Measurements from ENCODE around the gene DIAPH2.

DIAPH2 gene

DNA sequence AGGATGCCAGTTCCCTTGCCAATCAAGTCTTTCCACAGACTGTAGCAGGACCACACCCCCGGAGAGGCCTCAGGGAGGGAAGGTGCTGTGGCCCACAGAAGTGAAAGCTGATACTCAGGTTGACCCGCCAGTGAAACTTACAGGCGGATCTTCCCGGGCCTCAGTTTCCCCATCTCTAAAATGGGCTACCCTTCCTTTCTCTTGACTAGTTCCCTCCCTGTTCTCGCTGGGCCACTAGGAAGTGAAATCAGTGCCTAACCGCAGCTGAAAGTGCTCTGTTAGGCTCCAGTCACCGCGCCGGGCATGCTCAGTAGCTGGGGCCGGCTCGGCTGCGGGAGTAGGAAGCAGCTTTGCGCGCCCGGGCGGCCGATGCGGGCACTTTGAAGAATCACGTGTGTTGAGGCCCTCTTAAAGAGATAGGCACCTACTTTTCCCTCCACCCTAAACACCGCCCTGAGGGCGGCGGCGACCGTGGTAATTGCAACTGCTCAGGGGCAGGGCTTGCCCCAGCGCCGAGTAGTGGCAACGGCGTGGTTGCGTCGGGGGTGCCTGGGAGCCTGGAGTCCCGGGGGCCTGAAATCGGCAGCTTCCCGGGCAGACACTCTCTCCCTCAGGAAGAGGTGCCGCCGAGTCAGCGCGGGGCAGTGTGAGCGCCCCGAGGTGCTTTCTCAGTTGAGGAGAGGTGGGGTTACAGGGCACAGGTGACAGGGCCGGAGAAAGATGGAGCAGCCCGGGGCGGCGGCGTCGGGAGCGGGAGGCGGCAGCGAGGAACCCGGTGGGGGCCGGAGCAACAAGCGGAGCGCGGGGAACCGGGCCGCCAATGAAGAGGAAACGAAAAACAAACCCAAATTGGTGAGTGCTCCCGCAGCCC lies at the start of gene DIAPH2:
Gene DIAPH2, plus strand, starts transcription at position 504 of the 871 bp plus-strand sequence.
- Mint-ChIP-seq H3K4me3 (peak within 1 kb of the TSS; percentile 96), H3K27ac (peak within 1 kb of the TSS; percentile 97), H3K9me3 (no peaks in the 10 kb centered on the region), H3K36me3 (ENCODE audit: low read depth) (peaks cover 2% of the 10 kb centered on the region), H3K27me3 (ENCODE audit: low read depth) (no peaks in the 10 kb centered on the region), H3K4me1 (ENCODE audit: low read depth) (peaks cover 19% of the 10 kb centered on the region)
- DNase-seq (ENCODE audit: low spot score): peak; percentile 73

DNA sequence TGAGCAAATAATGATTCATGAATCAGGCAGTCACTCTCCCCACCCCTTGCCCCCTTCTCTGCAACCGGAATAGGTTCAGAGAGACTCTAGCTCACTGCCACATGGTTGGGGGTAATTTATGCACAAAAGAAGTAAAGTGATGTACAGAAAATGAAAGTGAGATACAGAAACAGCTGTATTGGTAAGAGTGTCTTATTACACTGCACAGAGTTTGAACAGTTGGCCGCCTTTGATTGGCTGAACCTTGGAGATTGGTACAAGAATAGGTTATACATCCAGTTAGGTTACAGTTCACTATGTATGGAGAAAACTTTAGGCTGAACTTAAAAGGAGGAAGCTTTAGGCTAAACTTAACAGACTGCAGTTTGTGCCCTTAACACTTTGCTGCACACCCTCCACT lies 34.6 kb upstream of the DIAPH2 start:
- H3K4me3 Mint-ChIP-seq: no peak overlapping the region
- H3K4me1 Mint-ChIP-seq (ENCODE audit: low read depth): no peaks in the 10 kb centered on the region
- DNase-seq (ENCODE audit: low spot score): no peak
- H3K27ac Mint-ChIP-seq: no peak overlapping the region
- no peaks in the 10 kb centered on the region for H3K36me3 Mint-ChIP-seq (ENCODE audit: low read depth)
- H3K27me3 Mint-ChIP-seq (ENCODE audit: low read depth): no peaks in the 10 kb centered on the region
- H3K9me3 Mint-ChIP-seq: no peaks in the 10 kb centered on the region

DNA sequence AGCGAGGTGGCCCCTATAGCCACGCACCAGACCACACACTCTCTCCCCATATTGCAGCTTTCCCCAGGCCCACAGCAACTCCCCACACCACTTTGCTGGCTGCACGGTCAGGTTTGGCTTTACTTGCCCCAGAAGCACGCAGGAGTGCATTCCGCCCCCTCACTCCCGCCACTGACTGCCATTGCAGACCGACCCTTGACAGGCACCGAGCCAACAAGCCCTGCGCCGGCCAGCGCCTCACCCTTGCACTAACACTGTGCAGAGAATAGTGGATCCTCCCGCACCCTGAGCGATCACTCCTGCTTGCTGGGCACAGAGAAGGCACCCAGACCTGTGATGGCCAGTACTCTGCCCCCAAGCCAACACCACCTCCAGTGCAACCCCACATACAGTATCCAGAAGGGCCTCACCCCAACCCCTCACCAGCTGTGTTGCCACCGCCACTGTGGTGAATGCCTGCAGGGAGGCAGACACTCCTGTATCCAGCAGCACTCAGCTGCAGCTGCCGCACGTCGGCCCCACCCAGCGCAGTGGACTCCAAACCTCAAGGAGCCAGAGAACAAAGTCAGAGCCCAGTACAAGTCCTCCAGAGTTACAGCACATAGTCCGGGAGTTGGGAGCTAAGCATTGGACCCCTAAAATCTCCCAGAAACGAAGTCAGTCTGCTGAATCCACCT lies 28.6 kb upstream of the DIAPH2 start:
- no peak overlapping the region for H3K27ac Mint-ChIP-seq
- peaks cover 6% of the 10 kb centered on the region for H3K27me3 Mint-ChIP-seq (ENCODE audit: low read depth)
- H3K36me3 Mint-ChIP-seq (ENCODE audit: low read depth): no peaks in the 10 kb centered on the region
- H3K4me1 Mint-ChIP-seq (ENCODE audit: low read depth): no peaks in the 10 kb centered on the region
- DNase-seq (ENCODE audit: low spot score): no peak
- no peaks in the 10 kb centered on the region for H3K9me3 Mint-ChIP-seq
- no peak overlapping the region for H3K4me3 Mint-ChIP-seq

DNA sequence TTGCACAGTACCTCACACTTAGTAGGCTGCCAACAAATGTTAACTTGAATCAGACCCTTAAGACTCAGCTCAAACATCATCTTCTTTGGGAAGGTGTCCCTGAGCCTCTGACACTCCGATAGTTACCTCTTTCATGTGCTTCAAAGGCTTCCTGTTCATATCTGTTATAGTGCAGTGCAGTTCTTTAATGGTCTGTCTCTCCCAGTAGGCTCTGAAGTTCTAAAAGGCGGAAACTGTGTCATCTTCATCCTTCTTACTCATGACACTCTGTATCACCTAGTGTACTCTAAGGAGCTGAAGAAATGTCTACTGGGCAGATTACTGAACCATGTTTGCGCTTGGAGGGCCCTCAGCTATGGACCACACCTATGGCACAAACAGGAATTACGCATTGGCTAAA lies 2.1 kb upstream of the DIAPH2 start:
- H3K4me3 Mint-ChIP-seq: peak overlapping the region; percentile 10
- peaks cover 16% of the 10 kb centered on the region for H3K4me1 Mint-ChIP-seq (ENCODE audit: low read depth)
- DNase-seq (ENCODE audit: low spot score): no peak
- no peaks in the 10 kb centered on the region for H3K9me3 Mint-ChIP-seq
- H3K27me3 Mint-ChIP-seq (ENCODE audit: low read depth): no peaks in the 10 kb centered on the region
- H3K36me3 Mint-ChIP-seq (ENCODE audit: low read depth): no peaks in the 10 kb centered on the region
- H3K27ac Mint-ChIP-seq: no peak overlapping the region

DNA sequence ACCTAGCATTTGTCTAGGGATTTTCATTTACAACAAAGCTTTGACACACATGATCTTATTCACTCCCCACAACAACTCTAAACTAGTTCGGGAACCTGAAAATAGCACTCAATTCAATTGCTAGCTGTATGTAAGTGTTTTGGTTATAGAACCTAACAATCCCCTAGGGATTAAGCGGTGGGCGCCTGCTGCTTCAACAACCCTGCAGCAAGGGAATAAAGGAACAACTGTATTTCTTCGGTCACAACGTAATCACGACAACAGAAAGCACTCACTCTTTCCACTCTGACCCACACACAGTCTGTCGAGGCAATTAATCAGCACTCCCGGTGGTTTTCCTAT lies 674 bp upstream of the DIAPH2 start:
- peaks cover 19% of the 10 kb centered on the region for H3K4me1 Mint-ChIP-seq (ENCODE audit: low read depth)
- H3K27me3 Mint-ChIP-seq (ENCODE audit: low read depth): no peaks in the 10 kb centered on the region
- H3K36me3 Mint-ChIP-seq (ENCODE audit: low read depth): peaks cover 2% of the 10 kb centered on the region
- no peak overlapping the region for H3K27ac Mint-ChIP-seq
- H3K4me3 Mint-ChIP-seq: peak overlapping the region; percentile 96
- H3K9me3 Mint-ChIP-seq: no peaks in the 10 kb centered on the region
- DNase-seq (ENCODE audit: low spot score): no peak

DNA sequence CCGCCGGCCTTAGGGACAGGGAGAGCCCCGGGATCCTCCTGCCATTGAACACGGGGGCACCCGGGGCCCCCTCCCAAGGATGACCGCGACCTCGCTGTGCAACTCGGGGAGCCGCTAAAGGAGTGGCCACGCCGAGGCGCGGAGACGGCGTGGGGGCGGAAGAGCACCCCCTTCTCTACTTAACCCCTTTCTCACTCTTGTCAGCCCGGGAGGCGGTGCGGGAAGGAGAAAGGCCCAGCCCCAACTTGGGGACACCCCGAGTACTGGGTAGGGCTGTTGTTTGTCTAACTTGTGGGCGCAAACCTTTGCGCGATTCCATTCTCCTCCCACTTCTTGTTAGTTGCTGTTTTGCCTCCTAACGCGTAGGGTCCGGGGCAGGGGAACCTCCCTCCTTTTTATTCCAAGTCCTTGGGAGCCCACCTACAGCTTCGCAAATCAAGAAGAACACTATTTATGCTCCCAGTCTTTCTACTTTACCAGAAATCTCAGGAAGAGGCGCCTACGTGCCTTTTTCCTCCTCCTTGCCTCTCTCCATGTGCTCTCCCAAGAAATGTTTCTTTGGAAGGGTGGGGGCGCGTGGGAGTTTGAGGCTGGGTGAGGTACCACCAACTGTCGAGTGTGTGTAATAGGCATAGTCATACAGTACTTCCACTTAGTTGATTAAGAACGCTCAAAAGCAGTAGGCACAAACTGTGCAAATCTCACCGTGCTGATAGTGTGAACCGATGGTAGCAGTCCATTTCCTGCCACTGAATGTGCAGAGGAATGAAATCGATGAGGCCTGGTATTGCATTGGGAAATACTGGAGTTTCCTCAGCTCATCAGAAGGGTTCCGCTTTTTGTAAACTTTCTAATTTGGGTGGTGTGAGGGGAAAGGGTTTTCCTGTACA lies 813 bp downstream of the DIAPH2 start:
- H3K4me3 Mint-ChIP-seq: peak overlapping the region; percentile 96

DNA sequence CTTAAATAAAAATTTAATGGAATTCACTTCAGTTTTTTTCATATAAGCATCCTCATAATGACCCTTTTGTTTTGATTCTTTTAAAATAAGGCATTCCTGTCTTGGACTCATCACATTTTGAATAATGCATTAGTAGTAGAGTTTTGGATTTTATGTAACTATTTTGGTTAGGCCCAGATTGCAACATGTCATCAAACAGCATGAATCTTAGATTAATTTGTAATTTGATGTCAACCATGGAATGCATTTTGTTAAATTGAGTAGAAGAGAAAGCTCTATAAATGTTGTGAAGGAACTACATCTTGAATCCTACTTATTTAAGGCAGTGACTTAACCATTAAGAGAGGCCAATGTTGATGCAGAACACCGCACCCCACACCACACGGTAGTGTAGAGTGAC lies 3.1 kb downstream of the DIAPH2 start:
- no peak overlapping the region for H3K4me3 Mint-ChIP-seq
- no peaks in the 10 kb centered on the region for H3K27me3 Mint-ChIP-seq (ENCODE audit: low read depth)
- peaks cover 13% of the 10 kb centered on the region for H3K4me1 Mint-ChIP-seq (ENCODE audit: low read depth)
- no peak overlapping the region for H3K27ac Mint-ChIP-seq
- no peak for DNase-seq (ENCODE audit: low spot score)
- peaks cover 2% of the 10 kb centered on the region for H3K36me3 Mint-ChIP-seq (ENCODE audit: low read depth)
- no peaks in the 10 kb centered on the region for H3K9me3 Mint-ChIP-seq

More for the DNA sequence above, 813 bp downstream of the DIAPH2 start:
- DNase-seq (ENCODE audit: low spot score): peak; percentile 58
- peaks cover 2% of the 10 kb centered on the region for H3K36me3 Mint-ChIP-seq (ENCODE audit: low read depth)
- no peaks in the 10 kb centered on the region for H3K9me3 Mint-ChIP-seq
- H3K27me3 Mint-ChIP-seq (ENCODE audit: low read depth): no peaks in the 10 kb centered on the region
- peak overlapping the region; percentile 97 for H3K27ac Mint-ChIP-seq
- H3K4me1 Mint-ChIP-seq (ENCODE audit: low read depth): peaks cover 19% of the 10 kb centered on the region

DNA sequence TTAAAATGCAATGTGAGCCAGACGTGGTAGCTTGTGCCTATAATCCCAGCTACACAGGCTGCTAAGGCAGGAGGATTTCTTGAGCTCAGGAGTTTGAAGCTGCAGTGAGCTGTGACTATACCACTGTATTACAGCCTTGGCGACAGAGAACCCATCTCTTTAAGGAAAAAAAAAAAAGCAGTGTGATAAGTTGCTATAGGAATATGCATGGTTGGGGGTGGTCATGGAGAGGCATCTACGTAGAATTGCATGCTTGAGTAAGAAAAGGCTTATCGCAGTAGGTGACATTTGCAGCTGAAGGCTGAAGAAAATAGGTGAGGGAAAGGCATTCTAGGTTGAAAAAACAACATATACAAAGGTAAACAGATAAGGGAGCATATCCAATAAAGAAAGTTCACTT lies 4.1 kb downstream of the DIAPH2 start:
- Mint-ChIP-seq H3K4me1 (ENCODE audit: low read depth) (peaks cover 12% of the 10 kb centered on the region), H3K27ac (no peak overlapping the region), H3K36me3 (ENCODE audit: low read depth) (peaks cover 2% of the 10 kb centered on the region), H3K4me3 (no peak overlapping the region), H3K27me3 (ENCODE audit: low read depth) (no peaks in the 10 kb centered on the region), H3K9me3 (no peaks in the 10 kb centered on the region)
- no peak for DNase-seq (ENCODE audit: low spot score)

DNA sequence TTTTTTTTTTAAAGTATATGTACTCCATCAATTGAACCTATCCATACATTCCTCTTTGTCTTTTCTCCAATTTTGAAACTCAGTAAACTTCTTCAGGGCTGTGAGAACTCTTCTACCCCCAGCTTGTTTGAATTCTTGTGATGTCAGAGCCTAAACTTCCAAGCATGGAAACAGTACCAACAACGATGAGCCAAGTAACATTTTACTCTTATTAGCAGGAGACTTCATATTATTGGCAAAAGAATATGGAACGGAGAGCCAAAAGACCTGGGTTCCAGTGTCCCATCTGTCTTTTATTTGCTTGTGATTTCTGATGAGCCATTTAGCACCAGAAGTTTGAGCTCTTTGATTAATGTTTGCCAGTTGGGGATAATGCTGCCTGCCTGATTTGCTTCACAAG lies 5.3 kb downstream of the DIAPH2 start:
- Mint-ChIP-seq H3K4me1 (ENCODE audit: low read depth) (peaks cover 11% of the 10 kb centered on the region), H3K27ac (no peak overlapping the region), H3K27me3 (ENCODE audit: low read depth) (no peaks in the 10 kb centered on the region), H3K9me3 (no peaks in the 10 kb centered on the region), H3K36me3 (ENCODE audit: low read depth) (peaks cover 2% of the 10 kb centered on the region), H3K4me3 (no peak overlapping the region)
- DNase-seq (ENCODE audit: low spot score): no peak

DNA sequence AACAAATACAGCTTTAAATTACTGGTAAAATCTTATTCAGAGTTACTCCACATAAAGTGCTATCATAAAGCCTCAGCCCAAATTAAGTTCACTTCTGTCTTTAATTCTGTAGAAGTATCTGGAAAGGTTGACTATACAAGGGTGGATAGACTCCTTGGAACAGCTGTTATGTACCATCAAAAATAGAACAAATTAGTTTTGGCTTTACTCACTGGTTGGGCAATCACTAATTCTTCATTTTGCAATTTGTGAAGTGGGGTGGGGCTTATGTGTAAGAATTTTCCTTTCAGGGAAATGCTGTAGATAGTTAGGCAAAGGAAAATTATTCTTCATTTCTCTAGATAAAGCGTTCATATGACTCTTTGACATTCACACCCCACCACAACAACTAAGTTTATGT lies 7.8 kb downstream of the DIAPH2 start:
- H3K4me3 Mint-ChIP-seq: no peak overlapping the region
- DNase-seq (ENCODE audit: low spot score): no peak
- no peaks in the 10 kb centered on the region for H3K27me3 Mint-ChIP-seq (ENCODE audit: low read depth)
- no peak overlapping the region for H3K27ac Mint-ChIP-seq
- peaks cover 2% of the 10 kb centered on the region for H3K4me1 Mint-ChIP-seq (ENCODE audit: low read depth)
- H3K9me3 Mint-ChIP-seq: no peaks in the 10 kb centered on the region
- peaks cover 2% of the 10 kb centered on the region for H3K36me3 Mint-ChIP-seq (ENCODE audit: low read depth)

DNA sequence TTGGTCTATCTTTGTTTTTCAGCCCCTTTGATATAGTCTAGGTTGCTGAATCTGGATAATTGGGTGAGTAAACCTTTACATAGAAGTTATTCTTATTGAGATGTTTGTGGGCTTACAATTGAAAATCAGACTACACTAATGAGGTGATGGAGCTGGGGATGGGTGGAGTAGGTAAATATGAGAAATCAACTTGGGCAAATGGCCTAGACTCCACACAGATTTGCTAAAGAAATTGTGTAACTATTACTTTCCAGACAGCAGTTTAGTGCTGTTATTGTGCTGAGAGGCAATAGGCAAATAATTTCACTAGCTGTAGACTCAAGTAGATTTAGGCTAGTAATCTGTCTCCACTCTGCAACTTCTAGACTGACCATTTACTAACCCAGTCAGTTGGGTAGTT lies 8.2 kb downstream of the DIAPH2 start:
- Mint-ChIP-seq H3K9me3 (no peaks in the 10 kb centered on the region), H3K27ac (no peak overlapping the region), H3K36me3 (ENCODE audit: low read depth) (peaks cover 2% of the 10 kb centered on the region), H3K4me1 (ENCODE audit: low read depth) (no peaks in the 10 kb centered on the region), H3K4me3 (no peak overlapping the region), H3K27me3 (ENCODE audit: low read depth) (no peaks in the 10 kb centered on the region)
- no peak for DNase-seq (ENCODE audit: low spot score)

DNA sequence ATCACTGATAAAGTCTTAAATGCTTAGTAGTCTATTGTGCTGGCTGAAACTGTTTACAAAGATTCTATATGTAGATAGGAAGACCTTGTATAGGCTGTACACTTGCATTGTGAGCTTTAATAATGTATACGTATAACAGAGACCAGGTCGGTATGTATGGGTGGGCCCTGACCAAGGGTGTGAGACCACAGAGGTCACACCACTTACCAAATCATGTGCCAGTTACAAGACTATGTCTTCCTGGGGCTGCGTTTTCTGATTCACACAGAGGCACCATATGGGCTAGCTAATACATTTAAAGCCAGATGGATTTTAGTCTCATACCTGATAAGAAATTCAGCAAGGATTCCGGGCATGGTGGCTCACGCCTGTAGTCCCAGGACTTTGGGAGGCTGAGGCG lies 8.8 kb downstream of the DIAPH2 start:
- no peak overlapping the region for H3K4me3 Mint-ChIP-seq
- peaks cover 2% of the 10 kb centered on the region for H3K36me3 Mint-ChIP-seq (ENCODE audit: low read depth)
- H3K27me3 Mint-ChIP-seq (ENCODE audit: low read depth): no peaks in the 10 kb centered on the region
- no peak overlapping the region for H3K27ac Mint-ChIP-seq
- H3K4me1 Mint-ChIP-seq (ENCODE audit: low read depth): no peaks in the 10 kb centered on the region
- no peaks in the 10 kb centered on the region for H3K9me3 Mint-ChIP-seq
- DNase-seq (ENCODE audit: low spot score): no peak

DNA sequence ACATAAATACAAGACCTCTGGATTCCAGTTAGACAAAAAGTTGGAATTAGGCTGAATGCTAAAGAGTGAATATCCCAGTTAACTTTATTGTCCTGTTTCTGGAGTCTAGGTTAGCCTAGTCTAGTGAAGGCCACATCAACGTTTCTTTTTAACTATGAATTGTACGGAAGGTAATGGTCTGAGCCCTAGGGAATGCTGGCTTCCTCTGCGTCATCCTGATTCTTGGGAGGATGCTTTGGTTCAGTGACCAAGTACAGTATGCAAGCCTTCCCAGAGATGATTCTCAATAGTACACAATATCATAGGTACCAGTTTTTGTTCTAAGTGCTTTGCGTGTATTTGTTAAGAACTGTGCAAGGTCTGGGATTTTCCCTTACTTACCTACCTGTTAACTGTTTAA lies 11.8 kb downstream of the DIAPH2 start:
- Mint-ChIP-seq H3K27me3 (ENCODE audit: low read depth) (no peaks in the 10 kb centered on the region), H3K4me3 (no peak overlapping the region), H3K36me3 (ENCODE audit: low read depth) (peaks cover 3% of the 10 kb centered on the region), H3K9me3 (no peaks in the 10 kb centered on the region), H3K27ac (no peak overlapping the region), H3K4me1 (ENCODE audit: low read depth) (no peaks in the 10 kb centered on the region)
- no peak for DNase-seq (ENCODE audit: low spot score)

DNA sequence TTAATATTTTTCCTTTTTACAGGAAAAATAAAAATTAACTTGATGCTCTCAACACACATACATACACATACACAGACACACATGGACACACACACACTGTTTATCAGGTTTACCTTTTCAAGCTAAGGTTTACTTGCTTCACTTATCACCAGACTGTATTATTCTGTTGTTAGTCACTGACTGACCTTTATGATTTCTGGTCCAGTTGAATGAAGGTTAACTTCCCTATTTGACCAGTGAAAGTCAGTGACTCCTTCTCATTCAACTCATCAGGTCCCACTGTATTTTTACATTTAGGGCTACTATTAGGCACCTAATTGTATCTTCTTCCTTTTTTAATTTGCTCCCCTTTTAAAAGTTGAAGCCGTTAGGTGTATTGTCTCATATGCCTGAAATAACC lies 16.0 kb downstream of the DIAPH2 start:
- Mint-ChIP-seq H3K4me3 (no peak overlapping the region), H3K36me3 (ENCODE audit: low read depth) (peaks cover 3% of the 10 kb centered on the region), H3K4me1 (ENCODE audit: low read depth) (no peaks in the 10 kb centered on the region), H3K27ac (no peak overlapping the region), H3K9me3 (no peaks in the 10 kb centered on the region), H3K27me3 (ENCODE audit: low read depth) (no peaks in the 10 kb centered on the region)
- DNase-seq (ENCODE audit: low spot score): no peak
